Measurements from ENCODE around the gene MAEA.

GRCh38 chr4:1375051-1375721 lies 85.5 kb downstream of the MAEA start:
- TF ChIP-seq CTCF (IDR thresholded peaks at IDR 0.05) (no peak), POLR2A (IDR thresholded peaks at IDR 0.05) (no peak), POLR2AphosphoS5 (IDR thresholded peaks at IDR 0.05) (no peak)
